PC-9 (cell line): Measurements from ENCODE around the gene HAP1. TPM values are rescaled to one million over a fixed set of nuclear protein-coding genes. Genes with fewer than 3 reads are reported as not detected.
A peak's percentile ranks its signal among the peaks of the same experiment; 100 is the strongest.

Experiments
- Bru-seq: library from RNA; stranded (reverse); fragments of 400-500 nt; gene quantifications from one replicate; lab custom pipeline; 2021; lab: Mats Ljungman, UMichigan
- BruChase-seq, 2 experiments: library from RNA; stranded (reverse); fragments of 400-500 nt; gene quantifications; one replicate each; lab custom pipeline; 2021; lab: Mats Ljungman, UMichigan
- BruUV-seq: library from RNA; stranded (reverse); fragments of 400-500 nt; replicated peaks from 2 replicates; lab custom pipeline; 2021; lab: Mats Ljungman, UMichigan
- CTCF ChIA-PET: fragments of 300-600 bp; sonication (Branson Sonifier 250); formaldehyde crosslinking; loops from one replicate; lab custom pipeline; 2022; ENCODE audit warnings: antibody characterized with exemption; lab: Charles Lee
- POLR2A ChIA-PET: fragments of 300-600 bp; sonication (Branson Sonifier 250); formaldehyde crosslinking; loops from one replicate; lab custom pipeline; 2022; ENCODE audit warnings: antibody characterized with exemption; ENCODE audit not compliant: unreplicated experiment; lab: Charles Lee
- DNase-seq, 2 experiments: peaks; one replicate each; pipeline versions ENCODE4 v3.0.0 to v3.0.0-alpha.2; 2015 to 2022; ENCODE audit warnings: mixed read lengths in 1 of 2
- H2AFZ ChIP-seq: fragments of 200-600 bp; sonication (generic); 2 replicates; pipeline ENCODE4 v1.8.1; 2017; ENCODE audit warnings: antibody characterized with exemption
- H3F3A ChIP-seq: fragments of 200-600 bp; sonication (generic); 2 replicates; pipeline ENCODE4 v1.8.1; 2017; ENCODE audit warnings: antibody characterized with exemption, mild to moderate bottlenecking, low read depth; ENCODE audit not compliant: insufficient read depth
- H3K27ac ChIP-seq: fragments of 200-600 bp; sonication (generic); 2 replicates; pipeline ENCODE4 v1.6.1; 2016; ENCODE audit warnings: mixed run types
- H3K27me3 ChIP-seq: fragments of 200-600 bp; sonication (generic); 2 replicates; pipeline ENCODE4 v1.6.1; 2016; ENCODE audit warnings: low read depth, mixed run types; ENCODE audit not compliant: insufficient read depth
- H3K36me3 ChIP-seq: fragments of 200-600 bp; sonication (generic); 2 replicates; pipeline ENCODE4 v1.6.1; 2016; ENCODE audit warnings: low read depth, mixed run types
- H3K4me1 ChIP-seq: fragments of 200-600 bp; sonication (generic); replicated peaks from 2 replicates; pipeline ENCODE4 v1.6.1; 2016; ENCODE audit warnings: mixed run types; ENCODE audit not compliant: insufficient read depth
- H3K4me2 ChIP-seq: fragments of 200-600 bp; sonication (generic); 2 replicates; pipeline ENCODE4 v1.6.1; 2017; ENCODE audit warnings: mixed run types
- H3K4me3 ChIP-seq: fragments of 200-600 bp; sonication (generic); 2 replicates; pipeline ENCODE4 v1.6.1; 2016; ENCODE audit warnings: mixed run types
- H3K79me2 ChIP-seq: fragments of 200-600 bp; sonication (generic); 2 replicates; pipeline ENCODE4 v1.6.1; 2017; ENCODE audit warnings: low read depth, mixed run types
- H3K9me2 ChIP-seq: fragments of 200-600 bp; sonication (generic); 2 replicates; pipeline ENCODE4 v1.8.1; 2017; ENCODE audit warnings: mild to moderate bottlenecking; ENCODE audit not compliant: insufficient read depth
- H3K9me3 ChIP-seq: fragments of 200-600 bp; sonication (generic); 2 replicates; pipeline ENCODE4 v1.8.1; 2016; ENCODE audit warnings: low read depth; ENCODE audit not compliant: insufficient read depth
- H4K20me1 ChIP-seq: fragments of 200-600 bp; sonication (generic); 2 replicates; pipeline ENCODE4 v1.8.1; 2017; ENCODE audit not compliant: insufficient read depth
- EZH2 ChIP-seq: fragments of 200-600 bp; sonication (generic); IDR thresholded peaks from 2 replicates; pipeline ENCODE4 v1.8.0; 2017; ENCODE audit warnings: antibody characterized with exemption, low read depth
- intact Hi-C: fragments of 100-400 bp; cut with micrococcal nuclease; formaldehyde crosslinking; loops from one replicate; pipeline ENCODE4 v1.10.0; 2022; ENCODE audit not compliant: unreplicated experiment
- long read RNA-seq: library from polyadenylated mRNA; stranded (forward); transcript quantifications from one replicate; pipeline ENCODE4 v2.0.0, GENCODE V29; 2022
- total RNA-seq: library from RNA; stranded (reverse); gene quantifications from 2 replicates; pipeline ENCODE4 v1.2.3, GENCODE V29; 2021
- TF ChIP-seq, protein P1 (sequence below): fragments of 200-600 bp; sonication (generic); conservative IDR thresholded peaks from 2 replicates; pipeline ENCODE4 v1.6.1; 2017; ENCODE audit warnings: mixed run types, antibody characterized with exemption, mild to moderate bottlenecking, moderate library complexity

HAP1 gene, protein sequence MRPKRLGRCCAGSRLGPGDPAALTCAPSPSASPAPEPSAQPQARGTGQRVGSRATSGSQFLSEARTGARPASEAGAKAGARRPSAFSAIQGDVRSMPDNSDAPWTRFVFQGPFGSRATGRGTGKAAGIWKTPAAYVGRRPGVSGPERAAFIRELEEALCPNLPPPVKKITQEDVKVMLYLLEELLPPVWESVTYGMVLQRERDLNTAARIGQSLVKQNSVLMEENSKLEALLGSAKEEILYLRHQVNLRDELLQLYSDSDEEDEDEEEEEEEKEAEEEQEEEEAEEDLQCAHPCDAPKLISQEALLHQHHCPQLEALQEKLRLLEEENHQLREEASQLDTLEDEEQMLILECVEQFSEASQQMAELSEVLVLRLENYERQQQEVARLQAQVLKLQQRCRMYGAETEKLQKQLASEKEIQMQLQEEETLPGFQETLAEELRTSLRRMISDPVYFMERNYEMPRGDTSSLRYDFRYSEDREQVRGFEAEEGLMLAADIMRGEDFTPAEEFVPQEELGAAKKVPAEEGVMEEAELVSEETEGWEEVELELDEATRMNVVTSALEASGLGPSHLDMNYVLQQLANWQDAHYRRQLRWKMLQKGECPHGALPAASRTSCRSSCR
- total RNA-seq (1.1 and 2.2 TPM in 2 replicates), Bru-seq, nascent RNA (percentile 25 among the genes with signal in this experiment), BruChase-seq, experiment 1, labeled RNA remaining after a 2-hour chase (percentile 34 among the genes with signal in this experiment), BruChase-seq, experiment 2, labeled RNA remaining after a 6-hour chase (percentile 33 among the genes with signal in this experiment)
- long read RNA-seq, partial matches to known transcripts, result 0 of 1 reads
- long read RNA-seq, other reads (novel, unspliced or antisense), result 1 of 1 reads

- ChIA-PET CTCF (no interaction called here), POLR2A (interaction anchor here (0.6 kb wide), 5 partner anchors 37 to 1317 kb away, joined by 3 to 6 read pairs (median 4); partner anchors contain the start of genes FKBP10 and TOP2A)
- H3K36me3 ChIP-seq, result no peaks in the 10 kb centered on the region
- intact Hi-C loops, result loop anchor here (10.0 kb wide), 1 partner anchor 130 kb away; the partner anchor contains the start of gene KLHL11
- peaks cover 30% of the 10 kb centered on the region for H3K4me1 ChIP-seq
- H4K20me1 ChIP-seq, result no peaks in the 10 kb centered on the region
- H3K4me2 ChIP-seq, result peak within 1 kb of the TSS; percentile 98
- peak in 1 of 2 experiments; percentile 48 for DNase-seq
- peaks cover 34% of the 10 kb centered on the region for H3K27me3 ChIP-seq
- H3K9me2 ChIP-seq, result no peaks in the 10 kb centered on the region
- H3K27ac ChIP-seq, result no peak within 1 kb of the TSS
- peak within 1 kb of the TSS; percentile 80 for H2AFZ ChIP-seq
- no peaks in the 10 kb centered on the region for H3K79me2 ChIP-seq
- BruUV-seq, result TSS peak; percentile 57
- no peaks in the 10 kb centered on the region for H3K9me3 ChIP-seq
- TF ChIP-seq, protein P1, sequence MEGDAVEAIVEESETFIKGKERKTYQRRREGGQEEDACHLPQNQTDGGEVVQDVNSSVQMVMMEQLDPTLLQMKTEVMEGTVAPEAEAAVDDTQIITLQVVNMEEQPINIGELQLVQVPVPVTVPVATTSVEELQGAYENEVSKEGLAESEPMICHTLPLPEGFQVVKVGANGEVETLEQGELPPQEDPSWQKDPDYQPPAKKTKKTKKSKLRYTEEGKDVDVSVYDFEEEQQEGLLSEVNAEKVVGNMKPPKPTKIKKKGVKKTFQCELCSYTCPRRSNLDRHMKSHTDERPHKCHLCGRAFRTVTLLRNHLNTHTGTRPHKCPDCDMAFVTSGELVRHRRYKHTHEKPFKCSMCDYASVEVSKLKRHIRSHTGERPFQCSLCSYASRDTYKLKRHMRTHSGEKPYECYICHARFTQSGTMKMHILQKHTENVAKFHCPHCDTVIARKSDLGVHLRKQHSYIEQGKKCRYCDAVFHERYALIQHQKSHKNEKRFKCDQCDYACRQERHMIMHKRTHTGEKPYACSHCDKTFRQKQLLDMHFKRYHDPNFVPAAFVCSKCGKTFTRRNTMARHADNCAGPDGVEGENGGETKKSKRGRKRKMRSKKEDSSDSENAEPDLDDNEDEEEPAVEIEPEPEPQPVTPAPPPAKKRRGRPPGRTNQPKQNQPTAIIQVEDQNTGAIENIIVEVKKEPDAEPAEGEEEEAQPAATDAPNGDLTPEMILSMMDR, result no peak
- TF ChIP-seq EZH2, result peak; percentile 76; the same call in 1 of the 2 replicates
- peaks cover 15% of the 10 kb centered on the region for H3F3A ChIP-seq
- peak within 1 kb of the TSS; percentile 69 for H3K4me3 ChIP-seq
Observed at GRCh38 chr17:41734139-41734948, at the start of gene HAP1. TSS of gene HAP1 (minus strand) at chr17:41734643. CDS start at chr17:41734634, 9 bp downstream.

DNA sequence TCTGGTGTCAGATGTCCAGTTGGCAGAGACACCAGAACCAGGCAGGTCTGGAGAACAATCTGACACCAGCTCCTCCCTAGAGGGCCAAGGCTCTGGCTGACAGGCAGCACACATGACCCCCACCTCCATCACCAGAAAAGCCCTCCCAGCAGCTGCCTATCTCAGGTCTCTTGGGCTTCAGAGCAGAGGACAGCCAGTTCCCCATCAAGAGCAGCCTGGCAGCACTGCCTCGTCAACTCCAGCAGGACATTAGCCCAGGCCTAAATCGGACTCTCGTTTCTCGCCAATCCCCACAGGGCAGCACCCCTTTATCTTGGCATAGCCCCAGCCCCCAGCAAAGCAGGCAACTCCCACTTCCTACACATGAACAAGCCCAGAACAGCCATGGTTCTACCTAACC, 47.7 kb upstream of the HAP1 start:
- H3K27ac ChIP-seq, result no peak overlapping the region
- peaks cover 40% of the 10 kb centered on the region for H3F3A ChIP-seq
- H3K36me3 ChIP-seq, result no peaks in the 10 kb centered on the region
- H3K9me2 ChIP-seq, result no peaks in the 10 kb centered on the region
- no peaks in the 10 kb centered on the region for H3K9me3 ChIP-seq
- no TSS peak for BruUV-seq
- intact Hi-C loops, result no loop called here
- no peak overlapping the region for H3K4me2 ChIP-seq
- CTCF ChIA-PET, result no interaction called here
- peaks cover 40% of the 10 kb centered on the region for H3K4me1 ChIP-seq
- POLR2A ChIA-PET, result no interaction called here
- no peak overlapping the region for H3K4me3 ChIP-seq
- TF ChIP-seq EZH2, result no peak
- TF ChIP-seq, protein P1, result no peak
- no peak for DNase-seq
- H3K27me3 ChIP-seq, result no peaks in the 10 kb centered on the region
- H4K20me1 ChIP-seq, result peaks cover 36% of the 10 kb centered on the region
- H3K79me2 ChIP-seq, result peaks cover 76% of the 10 kb centered on the region
- H2AFZ ChIP-seq, result no peak overlapping the region
